GM18511 (cell line): ENCODE measurements around the gene ZNF124.
A peak's percentile ranks its signal among the peaks of the same experiment; 100 is the strongest.
"Not testable (repeated sequence)": the region's sequence is repeated elsewhere in the genome, so short reads cannot be mapped to it uniquely, and the experiment has no call there.

Source experiments
- ATAC-seq: cut with Tn5 transposase; IDR thresholded peaks from one replicate; pipeline ENCODE4 v1.9.1; 2021; ENCODE audit warnings: mild to moderate bottlenecking, moderate library complexity; ENCODE audit not compliant: unreplicated experiment

Gene ZNF124

GRCh38 chr1:247171875-247172563 is at the start of gene ZNF124:
ZNF124 (minus strand) TSS chr1:247172020; CDS start chr1:247171877, 143 bp downstream.
- ATAC-seq: peak; percentile 97

- not testable (repeated sequence) for ATAC-seq
Measured at GRCh38 chr1:247220280-247220679, 48.5 kb upstream of the ZNF124 start.

- ATAC-seq: no peak
Measured at GRCh38 chr1:247218121-247218651, 46.4 kb upstream of the ZNF124 start.

- no peak for ATAC-seq
Measured at GRCh38 chr1:247216261-247216660, 44.4 kb upstream of the ZNF124 start.

GRCh38 chr1:247212627-247213617 is 41.1 kb upstream of the ZNF124 start:
- ATAC-seq: no peak

- ATAC-seq: peak; percentile 63
Measured at GRCh38 chr1:247212012-247212411, 40.2 kb upstream of the ZNF124 start.

GRCh38 chr1:247211339-247211738 is 39.5 kb upstream of the ZNF124 start:
- ATAC-seq: no peak

- peak; percentile 88 for ATAC-seq
Measured at GRCh38 chr1:247210376-247211117, 38.7 kb upstream of the ZNF124 start.

GRCh38 chr1:247210062-247210375 is 38.2 kb upstream of the ZNF124 start:
- ATAC-seq: peak; percentile 4

- ATAC-seq: no peak
Measured at GRCh38 chr1:247209396-247209795, 37.6 kb upstream of the ZNF124 start.

GRCh38 chr1:247204177-247204647 is 32.4 kb upstream of the ZNF124 start:
- no peak for ATAC-seq

GRCh38 chr1:247198781-247199180 is 27.0 kb upstream of the ZNF124 start:
- ATAC-seq: no peak

GRCh38 chr1:247193958-247194357 is 22.1 kb upstream of the ZNF124 start:
- ATAC-seq: no peak

GRCh38 chr1:247189981-247190798 is 18.4 kb upstream of the ZNF124 start:
- no peak for ATAC-seq

- ATAC-seq: no peak
Measured at GRCh38 chr1:247185667-247186066, 13.8 kb upstream of the ZNF124 start.

- no peak for ATAC-seq
Measured at GRCh38 chr1:247184254-247184653, 12.4 kb upstream of the ZNF124 start.

- ATAC-seq: no peak
Measured at GRCh38 chr1:247182994-247183393, 11.2 kb upstream of the ZNF124 start.

GRCh38 chr1:247180581-247180980 is 8.8 kb upstream of the ZNF124 start:
- ATAC-seq: no peak

- ATAC-seq: no peak
Measured at GRCh38 chr1:247177755-247178154, 5.9 kb upstream of the ZNF124 start.

GRCh38 chr1:247175458-247175857 is 3.6 kb upstream of the ZNF124 start:
- no peak for ATAC-seq
